BJ (cell line): ENCODE data around the gene MED13L. TPM values are rescaled to one million over a fixed set of nuclear protein-coding genes. Genes with fewer than 3 reads are reported as not detected.

Source experiments
- CTCF ChIA-PET: fragments of 350-600 bp; formaldehyde crosslinking; extraction: SDS; loops from one replicate; lab custom pipeline; 2021; ENCODE audit warnings: antibody characterized with exemption, inconsistent platforms; lab: Yijun Ruan, JAX
- POLR2A ChIA-PET: fragments of 300-600 bp; sonication (Branson Sonifier 250); formaldehyde crosslinking; extraction: SDS; loops from one replicate; lab custom pipeline; 2021; ENCODE audit warnings: antibody characterized with exemption; lab: Charles Lee
- DNase-seq: peaks from one replicate; pipeline ENCODE4 v3.0.0-alpha.2; 2011; ENCODE audit warnings: low read depth
- H3K27me3 ChIP-seq: 2 replicates; pipeline ENCODE4 v1.6.0; 2011; ENCODE audit warnings: low read length; ENCODE audit not compliant: control insufficient read depth, insufficient read depth
- H3K36me3 ChIP-seq: 2 replicates; pipeline ENCODE4 v1.5.1; 2011; ENCODE audit warnings: low read length; ENCODE audit not compliant: control insufficient read depth, insufficient read depth
- H3K4me3 ChIP-seq: 2 replicates; pipeline ENCODE4 v1.5.1; 2011; ENCODE audit warnings: low read depth, mild to moderate bottlenecking, control low read depth, low read length
- CTCF ChIP-seq: IDR thresholded peaks from 2 replicates; pipeline ENCODE4 v1.5.1; 2011; ENCODE audit warnings: low read depth, mild to moderate bottlenecking, control low read depth, inconsistent platforms, low read length, moderate library complexity; ENCODE audit not compliant: insufficient read depth
- polyA plus RNA-seq: library from polyadenylated mRNA; depleted of rRNA; stranded (reverse); fragments of >200 nt; gene quantifications from 2 replicates; pipeline ENCODE4 v1.2.3, GENCODE V29; 2011

Gene MED13L
- polyA plus RNA-seq, 1 experiment, result 43.7 TPM

GRCh38 chr12:116092776-116093175 is 184.7 kb downstream of the MED13L start:
- no peak for TF ChIP-seq CTCF
- no peaks in the 10 kb centered on the region for H3K27me3 ChIP-seq
- H3K4me3 ChIP-seq, result no peak overlapping the region
- ChIA-PET CTCF (interaction anchor here (1.0 kb wide), 1 partner anchor 13 kb away, joined by 4 read pairs; no protein-coding TSS in a partner anchor), POLR2A (no interaction called here)
- no peak for DNase-seq
- H3K36me3 ChIP-seq, result no peaks in the 10 kb centered on the region

- no peak for TF ChIP-seq CTCF
- ChIA-PET CTCF (interaction anchor here (0.6 kb wide), 1 partner anchor 1446 kb away, joined by 3 read pairs; no protein-coding TSS in a partner anchor), POLR2A (no interaction called here)
Observed at GRCh38 chr12:116092162-116092561, 185.3 kb downstream of the MED13L start.

GRCh38 chr12:116091579-116091978 is 185.9 kb downstream of the MED13L start:
- no peak overlapping the region for H3K4me3 ChIP-seq
- POLR2A ChIA-PET, result no interaction called here
- DNase-seq, result no peak
- H3K27me3 ChIP-seq, result no peaks in the 10 kb centered on the region
- no peaks in the 10 kb centered on the region for H3K36me3 ChIP-seq
- TF ChIP-seq CTCF, result no peak
- CTCF ChIA-PET, result interaction anchor here (0.6 to 1.1 kb wide), 2 partner anchors 15 to 1446 kb away, joined by 3 read pairs; no protein-coding TSS in a partner anchor

More at GRCh38 chr12:116092162-116092561, 185.3 kb downstream of the MED13L start:
- Histone ChIP-seq H3K36me3 (no peaks in the 10 kb centered on the region), H3K27me3 (no peaks in the 10 kb centered on the region), H3K4me3 (no peak overlapping the region)
- DNase-seq, result no peak

GRCh38 chr12:116090516-116090915 is 187.0 kb downstream of the MED13L start:
- no peak overlapping the region for H3K4me3 ChIP-seq
- CTCF ChIA-PET, result interaction anchor here (0.6 kb wide), 1 partner anchor 91 kb away, joined by 3 read pairs; no protein-coding TSS in a partner anchor
- no peak for DNase-seq
- H3K27me3 ChIP-seq, result no peaks in the 10 kb centered on the region
- TF ChIP-seq CTCF, result no peak
- POLR2A ChIA-PET, result no interaction called here
- H3K36me3 ChIP-seq, result no peaks in the 10 kb centered on the region

GRCh38 chr12:116089080-116089479 is 188.4 kb downstream of the MED13L start:
- ChIA-PET POLR2A (no interaction called here), CTCF (interaction anchor here (1.9 kb wide), 1 partner anchor 10 kb away, joined by 5 read pairs; no protein-coding TSS in a partner anchor)
- Histone ChIP-seq H3K36me3 (no peaks in the 10 kb centered on the region), H3K27me3 (no peaks in the 10 kb centered on the region), H3K4me3 (no peak overlapping the region)
- TF ChIP-seq CTCF, result no peak
- no peak for DNase-seq
